ENCODE measurements around the gene SFSWAP.

The SFSWAP gene

DNA sequence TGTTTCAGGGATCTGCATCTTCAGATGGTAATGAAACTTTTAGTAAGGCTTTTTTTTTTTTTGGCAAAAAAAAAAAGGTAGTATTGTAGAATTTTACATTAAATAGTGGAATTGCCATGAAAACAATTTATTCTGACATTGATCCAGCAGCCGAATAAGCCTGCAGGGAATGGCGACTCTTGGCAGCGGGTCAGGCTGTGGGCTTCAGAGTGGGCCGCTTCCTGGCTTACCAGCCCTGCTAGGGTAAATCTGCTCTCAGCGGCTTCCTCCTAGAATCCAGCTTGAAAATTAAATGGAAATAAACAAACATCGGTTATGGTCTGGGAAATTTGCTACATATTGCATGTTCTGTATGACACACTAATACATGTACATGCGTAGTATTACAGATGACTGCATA, 34.8 kb downstream of the SFSWAP start:
- H3K27me3 ChIP-seq (ENCODE audit: insufficient read depth, low read depth, severe bottlenecking): no peaks in the 10 kb centered on the region
- TF ChIP-seq, protein P1, sequence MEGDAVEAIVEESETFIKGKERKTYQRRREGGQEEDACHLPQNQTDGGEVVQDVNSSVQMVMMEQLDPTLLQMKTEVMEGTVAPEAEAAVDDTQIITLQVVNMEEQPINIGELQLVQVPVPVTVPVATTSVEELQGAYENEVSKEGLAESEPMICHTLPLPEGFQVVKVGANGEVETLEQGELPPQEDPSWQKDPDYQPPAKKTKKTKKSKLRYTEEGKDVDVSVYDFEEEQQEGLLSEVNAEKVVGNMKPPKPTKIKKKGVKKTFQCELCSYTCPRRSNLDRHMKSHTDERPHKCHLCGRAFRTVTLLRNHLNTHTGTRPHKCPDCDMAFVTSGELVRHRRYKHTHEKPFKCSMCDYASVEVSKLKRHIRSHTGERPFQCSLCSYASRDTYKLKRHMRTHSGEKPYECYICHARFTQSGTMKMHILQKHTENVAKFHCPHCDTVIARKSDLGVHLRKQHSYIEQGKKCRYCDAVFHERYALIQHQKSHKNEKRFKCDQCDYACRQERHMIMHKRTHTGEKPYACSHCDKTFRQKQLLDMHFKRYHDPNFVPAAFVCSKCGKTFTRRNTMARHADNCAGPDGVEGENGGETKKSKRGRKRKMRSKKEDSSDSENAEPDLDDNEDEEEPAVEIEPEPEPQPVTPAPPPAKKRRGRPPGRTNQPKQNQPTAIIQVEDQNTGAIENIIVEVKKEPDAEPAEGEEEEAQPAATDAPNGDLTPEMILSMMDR (IDR thresholded peaks at IDR 0.05; ENCODE audit: low read depth, low read length): no peak
- DNase-seq: no peak
- H3K36me3 ChIP-seq: peaks cover 55% of the 10 kb centered on the region
- no peak overlapping the region for H3K27ac ChIP-seq
- peaks cover 6% of the 10 kb centered on the region for H3K9me3 ChIP-seq (ENCODE audit: severe bottlenecking)
- H3K4me3 ChIP-seq (ENCODE audit: low read depth, low read length): no peak overlapping the region

DNA sequence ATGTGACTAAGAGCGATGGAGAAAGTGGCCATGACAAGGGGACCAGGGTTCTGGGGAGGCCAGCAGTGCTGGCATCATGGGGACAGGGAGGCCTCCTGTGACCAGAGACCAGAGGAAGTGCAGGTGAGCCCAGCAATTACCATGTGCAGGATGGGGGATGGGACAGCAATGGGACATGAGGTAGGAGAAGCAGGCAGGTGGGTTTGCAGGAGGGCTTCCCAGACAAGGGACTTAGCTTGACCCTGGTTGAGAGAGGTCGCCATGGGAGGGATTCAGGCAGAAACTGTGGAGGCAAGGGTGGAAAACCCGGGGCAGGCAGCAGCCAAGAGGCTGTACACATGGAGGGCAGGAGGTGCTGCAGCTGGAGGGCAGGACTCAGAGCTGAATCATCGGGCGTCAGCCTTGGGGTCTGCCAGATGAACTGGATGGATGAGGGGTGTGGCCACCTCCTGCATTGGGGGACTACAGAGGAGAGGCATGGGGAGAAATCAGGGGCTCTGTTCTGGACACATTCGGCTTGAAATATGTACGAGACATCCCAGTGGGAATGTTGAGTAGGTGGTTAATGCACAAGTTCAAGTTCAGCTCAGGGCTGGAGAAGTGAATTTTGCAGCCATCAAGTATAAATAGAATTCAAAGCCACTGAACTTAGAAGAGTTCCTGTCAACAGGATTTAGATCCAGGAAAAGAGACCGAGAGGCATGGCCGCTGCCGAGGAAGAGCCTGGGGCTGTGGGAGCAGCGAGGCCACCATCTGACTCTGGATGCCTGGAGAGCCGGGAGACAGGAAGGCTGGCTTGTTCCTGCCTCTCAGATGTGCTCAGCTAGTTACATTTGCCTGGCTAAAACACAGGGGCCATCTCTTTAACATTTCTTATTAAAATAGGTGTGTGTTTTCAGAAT, 36.6 kb downstream of the SFSWAP start:
- Histone ChIP-seq H3K9me3 (ENCODE audit: severe bottlenecking) (peaks cover 6% of the 10 kb centered on the region), H3K4me3 (ENCODE audit: low read depth, low read length) (no peak overlapping the region), H3K27ac (no peak overlapping the region), H3K27me3 (ENCODE audit: insufficient read depth, low read depth, severe bottlenecking) (no peaks in the 10 kb centered on the region), H3K36me3 (peaks cover 51% of the 10 kb centered on the region)
- no peak for DNase-seq
- TF ChIP-seq, protein P1 (IDR thresholded peaks at IDR 0.05; ENCODE audit: low read depth, low read length): no peak

DNA sequence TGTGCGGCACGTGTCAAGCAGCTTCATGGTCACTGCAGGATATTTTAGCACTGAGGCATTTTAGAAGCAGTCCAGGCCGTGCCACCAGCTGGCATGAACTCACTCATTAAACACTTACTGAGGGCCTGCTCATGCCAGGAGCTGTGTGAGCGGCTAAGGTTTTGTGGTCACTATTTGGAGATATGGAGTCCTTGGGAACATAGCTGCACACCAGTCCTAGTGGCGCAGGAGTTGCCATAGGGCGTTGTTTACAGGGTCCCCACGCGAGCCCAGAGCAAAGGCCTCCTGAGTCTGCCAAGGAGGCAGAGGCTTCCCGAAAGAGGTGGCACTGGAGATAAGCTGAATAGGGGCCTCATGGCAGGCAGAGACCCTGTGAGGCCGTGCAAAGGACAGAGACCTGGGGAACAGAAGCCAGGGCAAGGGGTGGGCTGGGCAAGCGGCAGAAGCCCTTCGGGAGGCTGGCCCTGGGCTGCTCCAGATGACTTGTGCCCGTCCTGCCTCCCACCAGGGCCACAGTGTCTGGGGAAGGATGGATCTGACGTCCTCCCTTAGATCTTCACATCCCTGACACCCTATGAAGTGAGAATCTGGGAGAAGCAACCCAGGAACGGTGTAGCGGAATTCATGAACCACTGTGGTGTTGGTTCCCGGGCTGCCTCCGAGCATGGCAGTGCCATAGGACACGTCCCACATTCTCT, 38.9 kb downstream of the SFSWAP start:
- TF ChIP-seq, protein P1 (IDR thresholded peaks at IDR 0.05; ENCODE audit: low read depth, low read length): no peak
- no peak overlapping the region for H3K27ac ChIP-seq
- H3K27me3 ChIP-seq (ENCODE audit: insufficient read depth, low read depth, severe bottlenecking): no peaks in the 10 kb centered on the region
- H3K9me3 ChIP-seq (ENCODE audit: severe bottlenecking): no peaks in the 10 kb centered on the region
- no peak overlapping the region for H3K4me3 ChIP-seq (ENCODE audit: low read depth, low read length)
- DNase-seq: no peak
- peaks cover 45% of the 10 kb centered on the region for H3K36me3 ChIP-seq

DNA sequence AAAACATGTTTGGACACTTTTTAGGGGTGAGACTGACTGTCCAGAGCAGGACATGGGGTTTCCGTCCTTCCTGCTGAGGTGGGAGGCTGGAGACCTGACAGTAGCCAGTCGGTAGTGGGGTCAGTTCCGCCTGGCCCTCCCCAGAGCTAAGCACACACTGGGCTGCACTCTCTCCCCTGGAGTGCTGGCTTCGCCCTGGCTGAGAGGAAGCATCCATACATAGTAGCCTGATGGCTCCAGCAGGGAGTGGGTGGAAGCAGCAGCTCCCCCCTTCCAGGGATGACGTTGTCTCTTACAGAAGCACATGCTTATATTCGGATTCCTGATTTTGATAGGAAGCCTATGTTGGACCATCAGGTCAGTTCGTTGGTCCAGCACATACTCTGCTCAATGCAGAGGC, 40.4 kb downstream of the SFSWAP start:
- H3K27me3 ChIP-seq (ENCODE audit: insufficient read depth, low read depth, severe bottlenecking): no peaks in the 10 kb centered on the region
- TF ChIP-seq, protein P1 (IDR thresholded peaks at IDR 0.05; ENCODE audit: low read depth, low read length): no peak
- no peak overlapping the region for H3K4me3 ChIP-seq (ENCODE audit: low read depth, low read length)
- no peaks in the 10 kb centered on the region for H3K9me3 ChIP-seq (ENCODE audit: severe bottlenecking)
- H3K27ac ChIP-seq: no peak overlapping the region
- no peak for DNase-seq
- H3K36me3 ChIP-seq: peaks cover 47% of the 10 kb centered on the region

DNA sequence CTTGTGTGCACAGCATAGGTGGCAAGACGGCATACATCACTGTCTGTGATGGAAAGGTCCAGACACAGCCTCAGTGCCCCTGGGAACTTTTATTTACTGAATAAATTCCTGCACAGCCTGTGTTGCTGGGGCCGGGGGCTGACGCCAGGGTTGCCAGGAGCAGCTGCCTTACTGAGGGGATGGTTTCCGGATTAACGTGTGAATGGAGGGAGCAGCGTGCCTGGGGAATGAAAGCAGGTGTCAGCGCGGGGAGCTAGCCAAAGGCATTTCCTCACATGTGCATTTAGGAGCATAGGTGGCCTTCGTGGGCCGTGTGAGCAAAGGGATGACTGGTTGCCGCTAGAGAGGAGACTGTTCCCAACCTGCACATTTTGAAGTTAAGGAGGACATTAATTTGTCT, 41.6 kb downstream of the SFSWAP start:
- TF ChIP-seq, protein P1 (IDR thresholded peaks at IDR 0.05; ENCODE audit: low read depth, low read length): no peak
- no peak overlapping the region for H3K4me3 ChIP-seq (ENCODE audit: low read depth, low read length)
- H3K27ac ChIP-seq: no peak overlapping the region
- no peak for DNase-seq
- H3K27me3 ChIP-seq (ENCODE audit: insufficient read depth, low read depth, severe bottlenecking): no peaks in the 10 kb centered on the region
- H3K36me3 ChIP-seq: peaks cover 55% of the 10 kb centered on the region
- H3K9me3 ChIP-seq (ENCODE audit: severe bottlenecking): no peaks in the 10 kb centered on the region
